Naive thymus-derived CD8-positive, alpha-beta T cell (primary cell): ENCODE data around the gene LBHD2. TPM values are rescaled to one million over a fixed set of nuclear protein-coding genes. Genes with fewer than 3 reads are reported as not detected.
A peak's percentile ranks its signal among the peaks of the same experiment; 100 is the strongest.

Experiments
- ATAC-seq, 2 donors: fragments of 150-1000 bp; cut with Tn5 transposase in 1 of 2; sonication (Bioruptor Pico), chemical (Tn5 transposase) in 1 of 2; 1 replicate in 1 of 2; 2 replicates in 1 of 2; pipeline ENCODE4 v1.10.0; 2021; ENCODE audit warnings: mild to moderate bottlenecking in 2 of 2, moderate library complexity in 2 of 2
- POLR2A ChIA-PET: fragments of 350-600 bp; sonication (Branson Sonifier 250); formaldehyde crosslinking; loops from one replicate; lab custom pipeline; 2021; ENCODE audit warnings: antibody characterized with exemption; lab: Charles Lee
- DNase-seq, 10 donors: peaks; one replicate each; pipeline versions ENCODE4 v3.0.0 to v3.0.0-alpha.2; 2020 to 2022
- H3K27ac Mint-ChIP-seq, 10 donors: one replicate each; pipeline ENCODE4 v1.8.0; 2020 to 2022; ENCODE audit warnings: mild to moderate bottlenecking in 10 of 10, mixed read lengths in 10 of 10, moderate library complexity in 4 of 10, inconsistent platforms in 1 of 10
- H3K27me3 Mint-ChIP-seq, 5 donors: one replicate each; pipeline ENCODE4 v1.8.0; 2021 to 2022; ENCODE audit warnings: mixed read lengths in 5 of 5
- H3K36me3 Mint-ChIP-seq, 3 donors: one replicate each; pipeline ENCODE4 v1.8.0; 2020 to 2022; ENCODE audit warnings: mixed read lengths in 3 of 3, mild to moderate bottlenecking in 2 of 3, inconsistent platforms in 1 of 3
- H3K4me1 Mint-ChIP-seq, 4 donors: one replicate each; pipeline ENCODE4 v1.8.0; 2021 to 2022; ENCODE audit warnings: mixed read lengths in 4 of 4
- H3K4me3 Mint-ChIP-seq, 10 donors: one replicate each; pipeline ENCODE4 v1.8.0; 2020 to 2022; ENCODE audit warnings: mild to moderate bottlenecking in 10 of 10, mixed read lengths in 10 of 10, moderate library complexity in 6 of 10, inconsistent platforms in 1 of 10
- H3K9me3 Mint-ChIP-seq, 9 donors: one replicate each; pipeline ENCODE4 v1.8.0; 2020 to 2022; ENCODE audit warnings: mixed read lengths in 9 of 9, mild to moderate bottlenecking in 3 of 9, inconsistent platforms in 1 of 9, moderate library complexity in 1 of 9
- polyA plus RNA-seq, 3 donors: library from polyadenylated mRNA; unstranded; fragments of 300-500 nt; fragmentation: Illumina TruSeq; gene quantifications; one replicate each; pipeline ENCODE4 v1.2.3, GENCODE V29; 2021
- total RNA-seq, 8 experiments: library from RNA in 2 of 8; stranded (reverse) in 2 of 8; gene quantifications; one replicate each; pipeline ENCODE4 v1.2.3 and lab custom pipeline; 2021 to 2026

The LBHD2 gene
- total and polyA plus RNA-seq, 5 experiments from 2014 or later = not detected

GRCh38 chr14:103071544-103072251 lies 12.3 kb upstream of the LBHD2 start:
- Mint-ChIP-seq H3K4me1 (peaks cover 0 to 4% (median 2%) of the 10 kb centered on the region in 4 donors), H3K9me3 (no peaks in the 10 kb centered on the region), H3K36me3 (no peaks in the 10 kb centered on the region), H3K27me3 (peaks cover 0 to 22% (median 4%) of the 10 kb centered on the region in 5 donors), H3K27ac (no peak overlapping the region), H3K4me3 (no peak overlapping the region)
- DNase-seq (no peak), ATAC-seq (no peak)
- POLR2A ChIA-PET = no interaction called here

- POLR2A ChIA-PET = no interaction called here
- no peak overlapping the region for H3K27ac Mint-ChIP-seq
These were observed 11.2 kb upstream of the LBHD2 start for GRCh38 chr14:103072595-103073366.

GRCh38 chr14:103073367-103073875 lies 10.6 kb upstream of the LBHD2 start:
- no peak for DNase-seq
- Mint-ChIP-seq H3K36me3 (no peaks in the 10 kb centered on the region), H3K4me1 (peaks cover 0 to 7% (median 2%) of the 10 kb centered on the region in 4 donors), H3K27me3 (peaks cover 0 to 18% (median 4%) of the 10 kb centered on the region in 5 donors), H3K4me3 (no peak overlapping the region), H3K9me3 (no peaks in the 10 kb centered on the region), H3K27ac (no peak overlapping the region)
- ATAC-seq = no peak
- POLR2A ChIA-PET = interaction anchor here (1.2 kb wide), 1 partner anchor 14 kb away, joined by 4 read pairs; no protein-coding TSS in a partner anchor

More at GRCh38 chr14:103072595-103073366, 11.2 kb upstream of the LBHD2 start:
- no peaks in the 10 kb centered on the region for H3K36me3 Mint-ChIP-seq
- no peak overlapping the region for H3K4me3 Mint-ChIP-seq
- no peaks in the 10 kb centered on the region for H3K9me3 Mint-ChIP-seq
- DNase-seq = no peak
- ATAC-seq = no peak
- H3K27me3 Mint-ChIP-seq = peaks cover 0 to 21% (median 4%) of the 10 kb centered on the region in 5 donors
- peaks cover 0 to 4% (median 2%) of the 10 kb centered on the region in 4 donors for H3K4me1 Mint-ChIP-seq

GRCh38 chr14:103073876-103074728 lies 9.9 kb upstream of the LBHD2 start:
- ATAC-seq = no peak
- no peaks in the 10 kb centered on the region for H3K9me3 Mint-ChIP-seq
- peak overlapping the region in 4 of 10 donors; percentile 22 to 68 (median 40) for H3K4me3 Mint-ChIP-seq

GRCh38 chr14:103074729-103075367 lies 9.2 kb upstream of the LBHD2 start:
- peaks cover 0 to 10% (median 4%) of the 10 kb centered on the region in 5 donors for H3K27me3 Mint-ChIP-seq
- POLR2A ChIA-PET = no interaction called here
- no peaks in the 10 kb centered on the region for H3K36me3 Mint-ChIP-seq
- ATAC-seq = peak in 1 of 2 donors; percentile 6
- no peaks in the 10 kb centered on the region for H3K9me3 Mint-ChIP-seq
- H3K27ac Mint-ChIP-seq = no peak overlapping the region
- peaks cover 0 to 8% (median 2%) of the 10 kb centered on the region in 4 donors for H3K4me1 Mint-ChIP-seq
- peak overlapping the region in 5 of 10 donors; percentile 24 to 68 (median 47) for H3K4me3 Mint-ChIP-seq
- peak in 2 of 10 donors; percentile 17 to 31 for DNase-seq

More at GRCh38 chr14:103073876-103074728, 9.9 kb upstream of the LBHD2 start:
- POLR2A ChIA-PET = interaction anchor here (1.2 kb wide), 1 partner anchor 13 kb away, joined by 4 read pairs; no protein-coding TSS in a partner anchor
- Mint-ChIP-seq H3K4me1 (peaks cover 0 to 8% (median 2%) of the 10 kb centered on the region in 4 donors), H3K27me3 (peaks cover 0 to 14% (median 4%) of the 10 kb centered on the region in 5 donors), H3K36me3 (no peaks in the 10 kb centered on the region), H3K27ac (no peak overlapping the region)
- no peak for DNase-seq

GRCh38 chr14:103078420-103078749 lies 5.6 kb upstream of the LBHD2 start:
- Mint-ChIP-seq H3K9me3 (no peaks in the 10 kb centered on the region), H3K4me3 (no peak overlapping the region), H3K36me3 (no peaks in the 10 kb centered on the region), H3K27ac (peak overlapping the region in 2 of 10 donors; percentile 28 to 51), H3K4me1 (peaks cover 0 to 8% (median 2%) of the 10 kb centered on the region in 4 donors), H3K27me3 (peaks cover 0 to 4% (median 0%) of the 10 kb centered on the region in 5 donors)
- ATAC-seq (peak; percentile 70 to 83), DNase-seq (peak; percentile 59 to 89 (median 75))
- POLR2A ChIA-PET = no interaction called here

- peak overlapping the region in 1 of 10 donors; percentile 28 for H3K27ac Mint-ChIP-seq
- no peak overlapping the region for H3K4me3 Mint-ChIP-seq
- H3K9me3 Mint-ChIP-seq = no peaks in the 10 kb centered on the region
- H3K36me3 Mint-ChIP-seq = no peaks in the 10 kb centered on the region
- ATAC-seq (no peak), DNase-seq (peak in 1 of 10 donors; percentile 15)
- POLR2A ChIA-PET = no interaction called here
- H3K4me1 Mint-ChIP-seq = peaks cover 0 to 8% (median 2%) of the 10 kb centered on the region in 4 donors
- peaks cover 0 to 4% (median 0%) of the 10 kb centered on the region in 5 donors for H3K27me3 Mint-ChIP-seq
These were observed 5.0 kb upstream of the LBHD2 start for GRCh38 chr14:103078860-103079587.

GRCh38 chr14:103081951-103082350 lies 2.1 kb upstream of the LBHD2 start:
- H3K27ac Mint-ChIP-seq = no peak overlapping the region
- H3K9me3 Mint-ChIP-seq = peaks cover 0 to 2% (median 0%) of the 10 kb centered on the region in 9 donors
- peaks cover 0 to 4% (median 0%) of the 10 kb centered on the region in 4 donors for H3K4me1 Mint-ChIP-seq
- ATAC-seq (no peak), DNase-seq (no peak)
- POLR2A ChIA-PET = no interaction called here
- H3K36me3 Mint-ChIP-seq = no peaks in the 10 kb centered on the region
- no peak overlapping the region for H3K4me3 Mint-ChIP-seq
- H3K27me3 Mint-ChIP-seq = peaks cover 5 to 29% (median 7%) of the 10 kb centered on the region in 5 donors

- Mint-ChIP-seq H3K9me3 (peaks cover 0 to 2% (median 0%) of the 10 kb centered on the region in 9 donors), H3K27me3 (peaks cover 5 to 45% (median 13%) of the 10 kb centered on the region in 5 donors), H3K4me1 (no peaks in the 10 kb centered on the region), H3K4me3 (no peak overlapping the region), H3K36me3 (no peaks in the 10 kb centered on the region), H3K27ac (no peak overlapping the region)
- ATAC-seq (no peak), DNase-seq (peak in 1 of 10 donors; percentile 44)
- POLR2A ChIA-PET = no interaction called here
These were observed 1.4 kb downstream of the LBHD2 start for GRCh38 chr14:103085106-103086091.

- no peak for ATAC-seq
- peaks cover 5 to 45% (median 13%) of the 10 kb centered on the region in 5 donors for H3K27me3 Mint-ChIP-seq
- DNase-seq = no peak
- POLR2A ChIA-PET = interaction anchor here (1.2 kb wide), 1 partner anchor 13 kb away, joined by 4 read pairs; no protein-coding TSS in a partner anchor
- peaks cover 0 to 2% (median 0%) of the 10 kb centered on the region in 9 donors for H3K9me3 Mint-ChIP-seq
- no peak overlapping the region for H3K27ac Mint-ChIP-seq
- H3K36me3 Mint-ChIP-seq = no peaks in the 10 kb centered on the region
- no peak overlapping the region for H3K4me3 Mint-ChIP-seq
- peaks cover 0 to 6% (median 3%) of the 10 kb centered on the region in 4 donors for H3K4me1 Mint-ChIP-seq
These were observed 2.8 kb downstream of the LBHD2 start for GRCh38 chr14:103086771-103087342.
